NCI-H146 (cell line): ENCODE data around the gene RTP2.

ENCODE experiments used
- DNase-seq: peaks from one replicate; lab custom pipeline; 2025; lab: John Stamatoyannopoulos, UW

Gene RTP2

DNA sequence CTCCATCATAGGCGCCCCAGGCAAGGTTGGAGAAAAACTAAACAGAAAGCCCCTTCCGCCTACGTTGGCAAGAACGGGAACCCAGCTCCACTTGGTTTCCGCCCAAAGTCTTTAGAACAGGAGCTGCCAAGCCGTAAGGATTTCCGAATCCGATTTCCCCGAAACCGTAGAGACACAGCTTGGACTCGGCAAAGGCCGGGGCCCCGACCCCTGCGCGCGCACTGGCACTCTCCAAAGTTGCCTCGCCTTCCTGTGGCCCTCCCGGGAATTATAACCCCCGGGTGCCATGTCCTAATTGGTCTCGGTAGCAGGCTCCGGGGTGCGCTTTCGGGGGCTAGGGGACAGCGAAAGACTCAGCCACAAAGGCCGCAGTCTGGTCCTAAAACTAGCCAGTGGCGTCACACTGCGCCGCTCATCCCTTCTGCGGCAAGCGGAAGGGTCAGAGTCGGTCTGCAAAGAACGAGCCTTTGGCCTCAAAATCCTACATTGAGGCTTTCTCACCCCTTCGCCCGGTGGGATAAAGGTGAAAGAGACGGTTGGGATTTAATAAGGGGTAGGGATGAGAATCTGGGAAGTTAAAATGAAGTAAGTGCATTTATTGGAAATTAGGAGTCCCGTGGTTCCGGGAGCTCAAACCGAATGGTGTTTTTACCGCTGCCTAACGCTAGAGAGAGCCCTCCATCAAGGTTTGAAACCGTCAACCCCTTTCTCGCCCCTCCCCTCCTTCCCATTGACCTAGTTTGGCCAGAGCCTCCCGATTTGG is 36.2 kb upstream of the RTP2 start:
- peak; percentile 63 for DNase-seq

DNA sequence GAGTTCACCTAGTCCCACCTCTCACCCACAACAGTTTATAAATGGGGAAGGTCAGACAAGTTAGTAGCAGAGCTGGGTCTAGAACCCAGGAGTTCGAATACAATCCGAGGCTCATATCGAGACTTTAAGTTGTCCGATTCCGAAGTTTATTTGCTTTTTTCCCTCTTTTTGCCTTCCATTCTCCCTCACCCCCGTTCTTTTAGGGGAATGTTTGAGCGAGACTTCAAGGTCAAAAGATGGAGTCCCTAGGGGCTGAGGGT is 35.6 kb upstream of the RTP2 start:
- DNase-seq = no peak

DNA sequence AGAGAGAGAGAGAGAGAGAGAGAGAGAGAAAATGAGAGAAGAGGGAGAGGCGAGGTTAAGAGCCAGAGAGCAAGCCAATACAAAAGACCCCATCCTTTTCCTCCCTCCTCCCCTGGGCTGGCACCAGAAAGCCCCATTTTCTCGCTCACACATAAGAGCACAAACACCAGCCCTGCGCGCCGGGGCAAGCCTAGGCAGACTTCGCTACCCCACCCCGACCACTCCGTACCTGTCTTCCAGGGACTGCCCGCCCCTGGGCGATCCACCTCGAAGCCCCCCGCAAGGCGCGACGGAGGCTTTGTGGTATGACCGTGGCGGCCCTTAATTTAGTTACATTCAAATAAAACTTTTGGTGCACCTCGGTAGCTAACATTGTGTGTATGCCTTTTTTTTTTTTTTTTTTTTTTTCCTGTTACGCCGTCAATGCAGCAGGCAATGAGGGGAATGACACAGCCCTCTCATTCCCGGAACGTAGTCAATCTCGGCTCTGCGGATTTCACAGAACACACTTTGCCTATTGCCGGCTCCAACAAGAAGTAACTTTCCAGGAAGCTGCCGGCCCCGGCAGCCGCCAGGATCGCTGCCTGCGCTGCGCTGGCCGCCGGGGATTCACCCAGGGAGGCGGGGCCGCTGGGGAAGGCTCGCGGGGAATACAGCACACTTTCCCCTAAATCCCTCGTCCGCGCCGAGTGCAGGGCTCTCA is 35.2 kb upstream of the RTP2 start:
- DNase-seq = no peak

DNA sequence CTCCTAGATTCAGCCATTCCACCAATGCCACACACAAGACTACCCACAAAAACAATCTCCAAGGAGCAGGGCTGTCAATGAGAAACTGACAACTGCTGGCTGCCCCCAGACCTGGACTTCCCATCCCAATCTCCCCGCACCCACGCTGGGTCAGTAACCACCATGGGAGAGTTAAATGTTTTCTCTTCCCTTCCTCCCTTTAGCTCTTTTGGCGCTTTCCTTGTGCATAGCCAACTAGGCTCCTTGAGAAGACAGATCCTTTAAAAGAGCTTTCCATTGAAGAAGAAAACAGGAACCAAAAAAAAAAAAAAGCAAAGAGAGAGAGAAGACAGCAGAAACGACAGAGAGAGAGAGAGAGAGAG is 34.6 kb upstream of the RTP2 start:
- no peak for DNase-seq

DNA sequence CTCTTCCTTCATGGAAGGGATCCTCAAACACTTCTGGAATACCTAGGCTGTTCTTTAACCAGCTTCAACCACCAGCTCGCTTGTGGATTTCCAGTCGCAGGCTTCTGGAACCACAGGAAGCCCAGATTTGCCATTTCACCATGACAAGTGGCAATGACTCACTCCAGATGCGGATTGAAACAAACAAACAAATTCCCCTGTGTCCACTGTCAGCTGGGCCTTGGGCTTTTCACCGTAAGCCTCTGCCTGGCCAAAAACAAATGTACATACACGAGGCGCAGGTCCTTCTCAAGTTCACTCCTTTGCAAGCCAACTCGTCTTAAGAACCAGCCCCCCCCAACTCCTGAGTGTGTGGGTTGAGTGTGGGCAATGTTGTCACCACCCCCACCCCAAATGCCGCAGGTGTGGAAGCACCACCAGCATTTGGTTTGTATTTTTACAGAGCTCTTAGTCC is 34.1 kb upstream of the RTP2 start:
- no peak for DNase-seq

DNA sequence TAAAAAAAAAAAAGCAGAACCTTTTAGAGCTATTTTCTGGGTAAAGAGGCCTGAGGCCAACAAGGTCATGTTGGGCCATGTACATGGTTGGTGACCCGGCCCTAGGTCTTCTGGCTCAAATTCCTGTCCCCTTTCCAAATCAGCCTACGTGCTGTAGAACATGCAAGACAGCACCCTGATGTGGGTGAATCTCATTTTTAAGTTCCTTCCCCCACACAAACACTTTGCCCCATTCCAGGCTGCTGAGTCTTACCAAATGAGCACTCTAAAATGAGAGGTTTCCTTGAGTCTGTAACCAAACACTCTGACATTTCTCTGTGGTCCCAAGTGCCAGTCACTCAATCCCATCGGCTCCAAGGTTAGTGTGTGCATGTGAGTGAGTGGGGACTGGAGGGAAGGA is 33.5 kb upstream of the RTP2 start:
- DNase-seq = no peak

DNA sequence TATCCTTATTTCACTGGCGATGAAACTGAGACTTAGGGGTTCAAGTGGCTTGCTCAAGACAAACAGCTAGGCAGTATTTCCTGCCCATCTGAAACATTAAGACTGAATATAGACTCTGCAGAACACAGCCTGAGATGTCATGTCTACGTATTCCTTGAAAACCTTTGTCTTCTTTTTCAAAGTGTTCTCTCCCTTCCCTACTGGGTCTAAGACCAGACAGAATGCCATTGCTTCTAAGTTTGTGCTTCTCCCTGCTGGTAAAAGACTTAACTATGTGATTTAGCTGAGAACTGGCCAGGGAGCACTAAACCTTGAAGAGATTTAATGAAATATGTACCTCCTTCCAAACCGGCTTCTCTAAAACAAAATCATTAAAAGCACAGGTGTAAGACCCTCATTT is 33.0 kb upstream of the RTP2 start:
- DNase-seq = no peak

DNA sequence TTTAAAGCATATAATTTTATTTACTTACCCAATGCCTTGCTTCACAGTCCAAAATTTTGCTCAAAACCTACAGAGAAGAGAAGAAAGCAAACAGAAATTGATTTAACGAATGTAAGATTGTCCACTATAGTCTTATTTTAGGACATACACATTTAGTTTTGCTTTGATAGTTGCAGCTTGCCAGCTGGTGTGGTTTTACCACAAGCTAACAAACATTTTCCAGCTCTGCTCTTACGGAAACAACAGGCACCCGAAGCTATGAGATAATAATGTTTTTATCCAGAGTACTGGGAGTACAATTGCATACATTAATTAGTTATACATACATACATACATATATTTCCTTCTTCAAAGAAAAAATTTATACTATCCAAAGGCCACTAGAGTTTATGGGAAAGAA is 32.5 kb upstream of the RTP2 start:
- no peak for DNase-seq

DNA sequence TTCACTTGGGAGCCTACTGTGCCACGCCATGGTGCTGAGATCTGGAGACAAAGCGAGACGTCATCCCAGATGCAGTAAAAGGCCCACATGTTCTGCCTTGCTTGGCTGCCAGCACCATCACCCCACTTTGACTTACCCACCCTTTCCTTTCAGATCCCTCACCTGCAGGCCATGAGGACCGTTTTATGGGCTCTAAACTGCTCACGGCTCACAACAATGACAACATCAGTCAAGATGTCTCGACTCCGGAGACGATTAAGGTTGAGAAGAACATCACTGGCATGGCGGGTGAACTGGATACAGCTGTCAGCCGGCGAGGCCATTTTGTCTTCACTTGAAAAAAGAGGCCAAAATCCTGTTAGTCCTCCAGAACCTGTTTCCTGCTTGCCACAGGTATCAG is 31.0 kb upstream of the RTP2 start:
- no peak for DNase-seq

DNA sequence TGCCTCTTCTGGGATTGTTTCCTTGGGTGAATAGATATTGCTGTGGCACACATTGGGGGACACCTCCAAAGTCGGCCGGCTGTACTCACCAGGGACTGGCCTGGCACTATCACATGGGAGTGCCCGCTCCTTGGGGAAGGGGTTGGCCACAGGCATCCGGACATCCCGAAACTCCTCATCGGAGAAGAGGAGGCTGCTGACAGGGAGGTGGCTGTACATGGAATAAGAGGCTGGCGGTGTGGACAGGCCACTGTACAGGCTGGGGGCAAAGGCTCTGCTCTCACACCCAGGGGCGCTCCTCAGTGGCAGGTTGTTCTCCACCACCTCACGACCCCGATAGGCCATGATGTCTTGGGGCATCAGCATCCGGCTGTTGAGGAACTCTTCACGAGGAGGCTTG is 27.2 kb upstream of the RTP2 start:
- DNase-seq = no peak

DNA sequence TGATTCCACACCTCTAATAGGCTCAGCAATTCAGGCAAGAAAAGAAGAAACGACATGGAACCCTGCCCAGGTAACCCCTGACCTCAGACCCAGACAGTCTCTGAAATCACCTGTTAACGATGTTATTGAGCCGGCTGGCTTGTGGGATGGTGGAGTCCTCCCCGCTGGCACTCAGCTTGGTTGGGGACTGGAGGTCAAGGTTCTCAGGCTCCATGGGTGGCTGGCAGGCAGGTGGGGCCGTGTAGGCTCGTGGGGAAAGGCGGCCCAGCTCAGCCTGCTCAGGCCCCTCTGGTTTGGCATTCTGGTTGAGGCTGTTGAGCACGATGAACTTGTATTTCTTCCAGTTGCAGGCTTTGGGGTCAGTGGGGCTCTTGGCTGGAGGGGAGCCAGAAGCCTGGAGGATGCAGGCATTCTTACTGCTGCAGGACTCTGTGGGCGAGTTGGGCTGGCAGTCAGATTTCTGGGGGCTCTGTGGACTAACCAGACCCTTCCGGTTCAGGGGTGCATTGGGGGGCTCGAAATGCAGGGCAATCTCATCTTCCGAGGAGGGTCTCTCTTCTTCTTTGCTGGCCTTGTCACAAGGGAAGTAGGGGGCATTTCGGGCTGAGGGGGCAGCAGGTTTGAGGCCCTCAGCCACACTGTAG is 26.7 kb upstream of the RTP2 start:
- no peak for DNase-seq

DNA sequence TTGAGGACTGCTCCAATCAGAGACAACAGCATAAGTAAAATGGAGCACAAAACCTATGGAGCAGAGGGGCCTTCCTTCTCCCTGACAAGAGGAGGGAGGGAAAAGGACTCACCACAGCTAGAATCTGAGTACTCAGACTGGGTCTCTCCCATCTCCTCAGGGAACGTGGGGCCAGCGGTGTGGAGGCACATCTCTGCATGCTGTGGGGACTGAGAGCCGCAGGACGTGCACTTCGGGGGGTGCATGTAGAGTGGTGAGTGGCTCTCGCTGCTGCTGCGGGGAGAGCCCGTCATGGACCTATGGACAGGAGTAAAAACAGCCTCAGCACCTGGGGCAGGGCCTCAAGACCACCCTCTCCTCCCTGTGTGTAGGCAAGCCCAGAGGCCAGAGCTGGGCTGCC is 25.9 kb upstream of the RTP2 start:
- DNase-seq = no peak

DNA sequence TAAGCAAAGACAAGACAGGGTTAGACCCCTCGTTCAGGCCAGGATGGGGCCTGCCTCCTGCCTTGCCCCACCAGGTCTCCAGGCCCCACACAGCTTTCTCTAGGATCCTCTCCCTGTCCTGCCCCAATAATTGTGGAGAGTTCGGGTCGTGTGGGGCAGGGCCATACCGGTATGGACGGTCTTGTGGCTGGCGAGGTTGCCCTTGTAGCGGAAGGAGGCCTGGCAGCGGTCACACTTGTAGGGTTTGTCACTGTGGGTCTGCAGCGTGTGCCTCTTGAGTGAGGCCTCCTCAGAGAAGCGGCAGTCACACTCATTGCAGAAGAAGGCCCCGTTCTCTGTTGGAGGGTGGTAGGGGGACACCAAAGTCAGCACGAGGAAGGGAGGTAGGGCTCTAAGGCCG is 24.2 kb upstream of the RTP2 start:
- DNase-seq = no peak

DNA sequence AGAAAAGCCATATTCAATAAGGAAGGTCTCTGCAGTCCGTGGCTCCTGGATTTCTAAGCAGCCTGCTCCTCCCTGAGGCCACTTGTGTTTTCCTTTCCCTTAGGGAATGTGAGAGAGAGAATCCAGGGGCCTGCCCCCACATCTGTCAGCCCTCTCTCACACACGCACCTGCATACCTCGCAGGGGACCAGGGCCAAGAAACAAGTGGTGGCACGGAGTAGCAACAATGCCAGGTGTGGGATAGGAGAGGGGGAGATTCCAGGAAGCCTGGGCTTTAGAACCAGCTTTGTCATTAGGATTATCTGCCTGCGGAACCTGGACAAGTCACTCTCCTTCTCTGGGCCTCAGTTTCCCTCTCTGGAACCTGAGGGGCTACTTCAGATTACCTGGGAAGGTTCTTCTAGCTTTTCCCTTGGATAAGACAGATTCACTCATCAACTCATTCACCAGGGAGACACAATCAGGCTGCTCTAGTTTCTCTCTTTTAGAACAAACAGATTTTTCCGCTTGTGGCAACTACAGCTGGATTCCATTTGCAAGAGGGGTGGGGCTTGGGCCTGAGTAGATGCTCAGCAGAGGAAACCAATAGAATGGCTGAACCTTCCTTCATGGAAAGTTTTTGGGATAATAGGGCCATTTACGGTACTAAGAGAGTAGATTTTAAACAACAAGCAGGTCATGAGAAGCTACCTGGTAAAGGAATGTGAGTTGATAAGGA is 23.5 kb upstream of the RTP2 start:
- no peak for DNase-seq

DNA sequence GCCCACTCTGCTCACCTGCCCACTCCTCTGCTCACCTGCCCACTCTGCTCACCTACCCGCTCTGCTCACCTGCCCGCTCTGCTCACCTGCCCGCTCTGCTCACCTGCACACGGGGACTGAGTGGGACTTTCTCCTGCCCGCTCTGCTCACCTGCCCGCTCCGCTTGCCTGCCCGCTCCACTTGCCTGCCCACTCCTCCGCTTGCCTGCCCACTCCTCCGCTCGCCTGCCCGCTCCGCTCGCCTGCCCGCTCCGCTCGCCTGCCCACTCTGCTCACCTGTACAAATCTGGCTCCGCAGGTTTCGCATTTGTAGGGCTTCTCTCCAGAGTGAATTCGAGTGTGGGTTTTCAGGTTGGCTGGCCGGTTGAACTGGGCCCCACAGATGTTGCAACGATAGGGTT is 22.9 kb upstream of the RTP2 start:
- DNase-seq = no peak

DNA sequence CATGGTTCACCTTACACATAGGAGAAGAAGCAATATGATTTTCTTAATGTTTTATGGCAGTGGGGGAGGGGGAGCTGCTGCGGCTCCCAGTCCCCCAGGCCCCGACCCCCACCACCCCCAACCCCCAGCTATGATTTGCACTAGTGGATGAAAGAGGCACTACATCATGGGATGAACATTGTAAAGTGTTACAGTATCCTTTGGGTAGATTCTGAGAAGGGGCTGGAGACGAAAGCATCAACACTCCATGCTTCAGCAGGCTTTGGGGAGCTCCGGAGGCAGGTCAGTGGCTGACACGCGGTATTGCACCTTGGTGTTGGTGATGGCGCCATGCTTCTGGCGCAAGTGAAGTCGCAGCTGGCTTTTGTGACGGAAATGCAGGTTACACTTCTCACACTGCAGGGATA is 19.9 kb upstream of the RTP2 start:
- DNase-seq = no peak

DNA sequence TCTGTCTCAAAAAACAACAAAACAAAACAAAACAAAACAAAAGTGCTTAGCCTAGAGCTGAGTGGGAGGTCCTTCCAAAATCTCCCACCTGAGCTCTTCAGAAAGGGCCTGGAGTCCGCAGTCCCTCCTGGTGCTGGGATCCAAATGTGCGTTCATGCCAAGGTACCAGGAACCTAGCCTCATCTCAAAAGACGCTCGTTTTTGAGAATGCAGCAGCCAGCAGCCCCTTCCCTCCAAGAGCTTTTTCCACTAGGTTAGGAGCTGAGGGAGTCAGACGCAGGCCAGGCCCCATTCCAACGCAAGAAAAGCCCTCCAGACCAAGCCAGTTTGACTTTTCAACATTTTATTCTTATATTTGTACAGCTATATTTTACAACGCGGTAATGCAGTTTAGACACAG is 18.7 kb upstream of the RTP2 start:
- no peak for DNase-seq

DNA sequence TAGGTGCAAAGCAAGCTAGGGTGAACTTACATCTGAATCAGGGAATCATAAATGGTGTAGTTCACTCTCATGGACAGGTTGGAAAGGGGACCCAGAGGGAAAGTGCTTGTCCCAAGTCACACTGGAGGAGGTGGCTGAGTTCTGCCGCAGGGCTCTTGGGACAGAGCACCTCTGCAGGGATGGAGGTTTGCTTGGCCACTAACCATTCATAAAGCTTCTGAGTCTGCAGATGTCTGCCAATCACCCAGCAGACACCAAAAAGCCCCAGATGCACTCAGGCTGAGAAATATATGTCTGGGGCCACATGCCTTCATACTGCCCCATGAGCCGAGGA is 17.9 kb upstream of the RTP2 start:
- no peak for DNase-seq

DNA sequence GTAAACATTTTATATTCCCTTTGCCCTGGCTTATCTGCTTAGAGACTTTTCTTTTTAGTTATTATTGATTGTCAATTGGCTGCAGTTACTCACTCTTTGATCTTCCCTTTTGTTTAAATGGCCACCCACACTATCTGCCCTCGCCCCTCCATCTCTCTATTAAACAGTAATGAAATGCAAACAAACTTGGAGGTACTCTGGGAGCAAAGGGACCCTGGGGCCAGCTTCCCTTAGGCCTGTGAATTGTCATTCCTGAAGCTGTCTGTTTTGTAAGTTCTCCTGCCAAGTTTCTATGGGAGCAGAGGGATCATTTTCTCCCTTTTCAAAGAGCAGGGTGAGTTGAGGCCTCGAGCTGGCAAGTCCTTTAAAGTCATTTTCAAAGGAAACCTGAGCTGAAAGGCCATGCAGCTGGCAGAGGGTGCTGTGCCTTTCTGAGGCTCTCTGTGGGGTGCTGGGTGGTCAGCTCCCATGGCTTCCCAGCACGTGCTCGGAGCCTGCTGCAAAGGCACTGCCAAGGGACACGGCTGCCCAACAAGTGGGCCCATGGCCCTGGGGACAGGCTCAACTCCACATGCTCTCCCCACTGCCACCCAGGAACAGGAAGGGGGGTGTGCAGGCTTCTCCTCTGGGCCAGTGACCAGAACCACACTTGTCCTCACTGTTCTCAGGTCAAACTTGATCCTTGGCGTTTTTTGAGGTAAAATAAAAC is 17.4 kb upstream of the RTP2 start:
- no peak for DNase-seq

DNA sequence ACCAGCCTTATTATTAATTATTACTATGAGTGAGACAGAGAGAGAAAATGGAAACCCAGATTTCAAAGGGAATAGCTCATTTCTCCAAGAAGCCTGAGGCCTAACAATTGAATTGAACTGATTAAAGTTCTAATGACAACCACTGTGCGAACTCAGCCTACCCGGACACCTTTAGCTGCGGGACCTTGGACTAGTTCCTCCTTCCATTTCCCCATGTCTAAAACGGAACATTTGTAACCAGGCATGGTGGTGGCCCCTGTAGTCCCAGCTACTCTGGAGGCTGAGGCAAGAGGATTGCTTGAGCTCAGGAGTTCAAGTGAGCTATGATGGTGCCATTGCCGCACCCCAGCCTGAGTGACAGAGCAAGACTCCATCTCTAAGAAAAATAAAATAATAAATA is 16.4 kb upstream of the RTP2 start:
- no peak for DNase-seq

DNA sequence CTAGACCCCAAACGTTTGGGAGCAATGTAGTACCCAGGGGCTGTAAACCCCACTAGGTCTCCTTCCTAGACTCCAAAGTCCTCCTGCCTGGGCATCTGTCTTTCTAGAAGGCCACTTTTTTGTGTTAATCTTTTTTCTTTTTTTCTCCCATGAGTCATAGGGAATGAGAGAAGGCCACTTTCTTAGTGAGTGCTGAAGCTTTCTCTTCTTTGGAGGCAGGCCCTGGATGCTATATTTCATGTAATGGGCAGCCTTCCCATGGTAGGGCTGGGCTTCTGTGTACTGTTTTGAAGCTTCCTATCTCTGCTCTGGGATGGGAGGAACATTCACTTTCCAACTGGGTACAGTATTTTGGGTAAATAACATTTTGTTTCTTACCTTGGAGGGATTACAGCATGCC is 15.2 kb upstream of the RTP2 start:
- no peak for DNase-seq

DNA sequence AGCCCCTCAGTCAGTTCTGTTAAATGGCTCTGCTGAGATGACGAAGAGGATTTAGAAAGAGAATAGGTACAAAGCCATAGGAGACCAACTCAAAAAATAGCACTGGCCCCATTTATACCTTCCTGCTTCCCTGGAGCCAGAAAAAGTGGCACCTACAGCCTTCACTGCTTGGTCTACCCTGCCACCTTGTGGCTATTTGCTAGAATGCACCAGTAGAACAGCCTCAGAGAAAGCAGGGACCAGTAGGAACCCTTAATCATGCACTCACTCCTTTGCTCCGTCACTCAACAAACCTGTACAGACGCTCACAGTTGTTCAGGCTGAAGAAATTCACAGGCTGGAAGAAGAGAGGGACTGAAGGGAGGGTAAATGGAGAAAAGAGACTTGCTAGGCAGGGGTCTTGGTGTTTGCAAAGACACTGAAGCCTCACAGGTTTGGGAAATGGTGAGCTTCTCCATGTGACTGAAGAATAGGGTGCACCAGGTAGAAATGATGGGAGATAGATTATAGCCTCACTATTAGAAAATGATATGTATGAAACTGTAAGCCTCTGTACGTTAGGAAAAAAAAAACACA is 12.1 kb upstream of the RTP2 start:
- DNase-seq = peak; percentile 49
